ENCODE results near the gene CLDN6.

CLDN6 gene

DNA sequence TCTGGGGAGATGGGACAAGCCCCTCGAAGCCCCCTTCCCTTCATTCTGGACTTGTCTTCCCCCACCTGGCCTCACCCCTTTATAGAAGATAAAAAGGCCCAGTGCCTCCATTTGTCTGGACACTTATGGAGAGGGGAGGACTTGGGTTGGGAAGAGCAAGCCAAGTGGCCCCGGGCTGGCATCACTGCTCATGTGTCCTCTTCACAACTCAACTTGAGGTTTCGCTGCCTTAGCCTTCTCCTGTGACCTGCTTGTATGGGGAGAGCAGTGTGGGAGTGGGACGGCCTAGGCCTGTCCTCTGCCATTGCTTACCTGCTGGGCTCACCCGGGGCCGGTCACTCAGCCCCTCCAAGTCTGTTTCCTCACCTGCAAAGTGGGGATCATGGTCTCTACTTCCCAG, 47.4 kb downstream of the CLDN6 start:
- DNase-seq (ENCODE audit: low read depth): no peak

DNA sequence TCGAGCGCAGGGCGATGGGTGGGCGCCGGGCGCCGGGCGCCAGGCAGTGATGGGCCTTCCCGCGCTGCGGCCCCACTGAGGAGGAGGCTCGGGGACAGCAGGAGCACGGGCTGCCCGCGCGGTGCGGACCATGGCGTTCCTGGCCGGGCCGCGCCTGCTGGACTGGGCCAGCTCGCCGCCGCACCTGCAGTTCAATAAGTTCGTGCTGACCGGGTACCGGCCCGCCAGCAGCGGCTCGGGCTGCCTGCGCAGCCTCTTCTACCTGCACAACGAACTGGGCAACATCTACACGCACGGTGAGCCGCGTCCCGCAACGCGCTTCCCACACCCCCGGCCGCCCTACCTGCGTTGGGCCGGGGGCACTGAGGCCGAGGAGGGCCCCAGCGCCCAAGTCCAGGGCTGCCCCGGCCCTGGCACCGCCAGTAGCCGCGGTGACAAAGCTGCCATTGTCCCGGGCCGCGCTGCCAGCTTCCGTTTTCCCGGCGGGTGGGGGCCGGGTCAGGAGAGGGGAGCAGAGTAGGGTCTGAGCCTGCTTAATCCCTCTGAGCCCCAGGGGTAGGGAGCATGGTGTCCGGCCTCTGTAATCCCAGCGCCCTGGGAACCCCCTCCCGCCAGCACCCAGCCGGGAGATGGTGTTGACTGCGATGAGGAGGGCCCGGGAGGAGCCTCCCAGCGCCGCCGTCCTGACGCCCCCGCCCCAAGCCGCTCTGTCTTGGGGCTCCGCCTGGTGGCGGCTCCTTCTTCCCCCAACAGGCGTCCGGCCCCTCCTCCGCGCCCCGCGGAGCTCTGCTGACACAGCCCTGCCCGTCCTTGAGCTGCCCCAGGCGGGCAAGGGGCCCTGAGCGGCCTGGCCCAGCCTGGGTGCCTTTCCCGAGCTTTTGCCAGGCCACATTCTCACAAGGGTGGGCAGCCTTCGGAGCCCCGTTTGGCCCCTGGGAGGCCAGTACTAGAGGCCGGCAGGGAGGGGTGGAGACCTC, 48.1 kb downstream of the CLDN6 start:
- peak; percentile 45 for DNase-seq (ENCODE audit: low read depth)

DNA sequence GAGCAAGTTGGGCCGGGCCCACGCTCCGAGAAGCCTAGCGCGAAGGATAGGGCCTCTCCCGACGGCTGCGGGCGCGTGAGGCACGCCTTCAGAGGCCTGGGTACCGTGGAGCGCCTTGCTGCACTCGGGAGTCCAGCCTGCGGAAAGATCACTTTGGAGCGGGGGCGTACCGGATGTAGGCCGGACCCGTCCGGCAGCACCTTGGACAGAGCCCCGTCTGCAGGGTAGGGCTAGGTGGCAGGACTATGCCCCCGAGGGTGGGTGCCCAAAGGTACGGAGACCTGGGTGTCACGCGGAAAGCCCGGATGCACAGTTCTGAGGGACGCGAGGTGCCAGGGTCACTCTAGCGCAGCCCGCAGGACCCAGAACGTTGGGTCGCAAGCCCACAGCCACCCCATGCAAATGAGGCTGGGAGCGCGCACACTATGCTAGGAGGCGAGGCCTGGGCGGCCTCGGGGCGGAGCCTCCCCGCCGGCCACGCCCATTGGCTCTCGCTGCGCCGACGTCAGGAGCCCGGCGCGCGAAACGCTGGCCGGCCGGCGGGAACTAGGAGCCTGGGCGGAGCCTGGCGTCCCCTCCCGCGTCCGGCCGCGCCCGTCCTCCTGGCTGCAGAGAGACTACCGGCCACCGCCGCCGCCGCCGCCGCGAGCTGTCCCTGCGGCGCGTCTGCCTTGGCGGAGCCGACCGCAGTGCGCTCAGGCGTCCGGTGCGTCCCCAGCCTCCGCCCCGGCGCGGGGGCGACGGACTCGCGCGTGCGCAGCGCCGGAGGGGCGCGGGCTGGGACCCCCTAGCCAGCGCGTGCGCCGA, 49.0 kb downstream of the CLDN6 start, which contains the start of gene PAQR4:
PAQR4 (plus strand) TSS at position 611 of the 807 bp plus-strand sequence. CDS start 327 bp downstream, outside the sequence.
- peak; percentile 62 for DNase-seq (ENCODE audit: low read depth)

DNA sequence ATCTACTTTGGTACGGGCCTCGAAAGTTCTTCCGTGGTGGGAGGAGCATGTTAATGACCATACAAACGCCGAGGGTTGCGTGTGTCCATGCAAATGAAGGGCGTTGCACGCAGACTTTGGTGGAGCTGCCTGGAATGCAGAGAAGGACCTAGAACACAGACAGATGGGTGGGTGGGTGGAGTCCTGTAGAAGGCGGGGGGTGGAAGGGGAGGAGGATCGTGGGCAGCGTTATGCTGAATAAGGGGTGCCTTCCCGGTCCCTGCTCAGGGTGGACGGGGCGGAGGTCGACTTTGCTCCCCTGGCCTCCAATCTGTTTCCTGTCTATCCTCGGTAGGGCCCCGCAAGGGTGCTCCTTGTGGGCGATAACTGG, 49.6 kb downstream of the CLDN6 start:
- no peak for DNase-seq (ENCODE audit: low read depth)

DNA sequence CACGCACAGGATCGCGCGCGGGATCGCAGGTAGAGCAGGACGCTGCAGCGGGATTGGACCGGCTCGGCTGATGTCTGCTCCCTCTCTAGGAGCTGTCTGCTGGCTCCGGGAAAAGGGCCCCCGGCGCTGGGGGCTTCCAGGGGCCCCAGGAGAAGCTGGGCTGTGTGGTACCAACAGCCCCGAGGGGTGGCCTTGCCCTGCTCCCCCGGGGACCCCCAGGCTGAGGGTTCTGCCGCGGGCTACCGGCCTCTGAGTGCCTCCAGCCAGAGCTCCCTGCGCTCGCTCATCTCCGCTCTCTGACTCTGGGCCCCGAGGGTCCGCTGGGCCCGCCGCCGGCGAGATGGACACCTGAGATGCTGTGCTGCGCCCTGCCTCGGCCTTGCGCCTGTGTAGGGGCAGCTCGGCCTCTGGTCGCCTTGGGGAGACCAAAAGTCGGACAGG, 50.2 kb downstream of the CLDN6 start:
- DNase-seq (ENCODE audit: low read depth): no peak

DNA sequence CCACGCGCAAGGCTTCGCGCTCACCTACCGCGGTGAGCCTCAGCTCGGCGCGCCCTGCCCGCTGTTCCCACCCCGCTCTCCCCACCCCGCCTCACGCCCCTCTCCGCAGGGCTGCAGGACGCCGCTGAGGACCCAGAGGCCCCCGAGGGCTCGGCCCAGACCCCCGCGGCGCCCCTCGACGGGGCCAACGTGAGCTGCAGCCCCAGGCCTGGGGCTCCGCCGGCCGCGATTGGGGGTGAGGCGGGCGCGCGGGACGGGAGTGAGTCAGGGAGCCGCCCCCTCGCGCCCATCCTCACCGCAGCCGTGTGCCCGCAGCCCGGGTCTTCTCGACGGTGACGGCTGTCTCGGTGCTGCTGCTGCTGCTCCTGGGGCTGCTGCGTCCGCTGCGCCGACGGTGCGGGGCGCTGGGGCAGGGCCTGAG, 50.8 kb downstream of the CLDN6 start:
- DNase-seq (ENCODE audit: low read depth): no peak

DNA sequence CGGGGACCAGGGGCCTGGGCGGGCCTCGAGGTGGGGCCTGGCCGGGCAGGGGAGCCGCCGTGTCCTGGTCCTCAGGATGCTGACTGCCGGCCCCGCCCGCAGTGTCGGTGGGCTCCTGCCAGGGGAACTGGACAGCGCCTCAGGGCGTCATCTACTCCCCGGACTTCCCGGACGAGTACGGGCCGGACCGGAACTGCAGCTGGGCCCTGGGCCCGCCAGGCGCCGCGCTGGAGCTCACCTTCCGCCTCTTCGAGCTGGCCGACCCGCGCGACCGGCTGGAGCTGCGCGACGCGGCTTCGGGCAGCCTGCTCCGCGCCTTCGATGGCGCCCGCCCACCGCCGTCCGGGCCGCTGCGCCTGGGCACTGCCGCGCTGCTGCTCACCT, 51.2 kb downstream of the CLDN6 start:
- no peak for DNase-seq (ENCODE audit: low read depth)

DNA sequence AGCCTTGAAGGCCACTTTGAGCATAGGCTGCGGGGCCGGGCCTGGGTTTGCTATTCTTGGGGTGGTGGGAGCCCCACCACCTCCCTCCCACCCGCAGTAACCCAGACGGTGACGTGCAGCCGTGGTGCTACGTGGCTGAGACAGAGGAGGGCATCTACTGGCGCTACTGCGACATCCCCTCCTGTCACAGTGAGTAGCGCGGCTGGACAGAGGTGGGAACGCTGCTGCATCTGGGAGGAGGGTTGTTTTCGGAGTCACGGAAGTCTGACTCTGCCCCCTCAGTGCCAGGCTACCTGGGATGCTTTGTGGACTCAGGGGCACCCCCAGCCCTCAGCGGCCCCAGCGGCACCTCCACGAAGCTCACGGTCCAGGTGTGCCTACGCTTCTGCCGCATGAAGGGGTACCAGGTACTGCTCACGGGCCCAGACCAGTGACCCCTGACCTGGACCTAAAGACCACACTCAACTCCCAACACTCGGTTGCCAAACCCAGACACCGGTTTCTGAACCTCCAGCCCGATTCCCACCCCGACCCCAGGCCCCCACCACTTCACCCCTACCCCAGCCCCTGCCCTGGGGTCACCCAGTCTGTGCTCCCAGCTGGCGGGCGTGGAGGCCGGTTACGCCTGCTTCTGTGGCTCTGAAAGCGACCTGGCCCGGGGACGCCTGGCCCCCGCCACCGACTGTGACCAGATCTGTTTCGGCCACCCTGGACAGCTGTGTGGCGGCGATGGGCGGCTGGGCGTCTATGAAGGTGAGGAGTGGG, 51.8 kb downstream of the CLDN6 start:
- no peak for DNase-seq (ENCODE audit: low read depth)

All from stimulated activated CD8-positive, alpha-beta memory T cell treated with anti-CD3 and anti-CD28 coated beads, Interleukin-12 subunit alpha, Interleukin-12 subunit beta, amount 100 ng/mL, for 4 hours (primary cell).